Activated CD8-positive, alpha-beta memory T cell treated with anti-CD3 and anti-CD28 coated beads, Interleukin-2, amount 50 U/mL, for 1 hour (primary cell): ENCODE results near the gene MLLT3.
"Not testable (repeated sequence)": the region's sequence is repeated elsewhere in the genome, so short reads cannot be mapped to it uniquely, and the experiment has no call there.

Experiments
- DNase-seq: peaks from one replicate; pipeline ENCODE4 v3.0.0-alpha.2; 2020; ENCODE audit errors: extremely low read depth

MLLT3 gene

DNA sequence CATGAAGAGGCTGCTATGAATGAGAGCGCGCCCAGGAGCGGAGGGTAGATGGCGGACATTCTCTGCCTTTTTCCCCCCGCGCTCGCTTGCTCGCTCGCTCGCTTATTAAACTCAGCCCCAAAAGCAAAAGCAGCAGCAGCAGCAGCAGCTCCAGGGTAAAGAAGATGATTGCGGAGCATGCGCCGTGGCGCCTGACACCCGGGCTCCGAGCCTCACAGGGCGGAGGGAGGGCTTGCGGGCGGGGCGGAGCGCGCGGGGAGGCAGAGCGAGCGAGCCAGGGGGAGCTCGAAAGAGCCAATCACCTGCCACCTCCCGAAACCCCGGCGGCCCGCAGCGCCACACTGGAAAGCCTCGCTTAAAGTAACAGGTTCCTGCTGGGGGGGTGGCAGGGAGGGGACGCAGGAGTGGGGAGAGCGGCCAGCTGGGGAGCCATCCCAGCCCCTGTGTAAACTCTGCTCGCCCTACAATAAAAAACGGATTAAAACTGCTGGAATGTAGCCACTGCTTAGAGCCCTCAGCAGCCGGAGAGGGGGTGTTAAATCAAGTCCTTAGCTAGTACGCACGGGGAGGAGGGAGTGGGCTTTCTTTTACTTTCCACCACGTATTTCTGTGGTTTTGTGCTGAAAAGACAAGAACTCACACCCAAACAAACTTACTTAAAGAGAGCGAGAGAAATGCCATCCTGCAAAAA is at the start of gene MLLT3:
Gene MLLT3 (minus strand): TSS at position 170 of the 691 bp plus-strand sequence.
- peak; percentile 86 for DNase-seq

DNA sequence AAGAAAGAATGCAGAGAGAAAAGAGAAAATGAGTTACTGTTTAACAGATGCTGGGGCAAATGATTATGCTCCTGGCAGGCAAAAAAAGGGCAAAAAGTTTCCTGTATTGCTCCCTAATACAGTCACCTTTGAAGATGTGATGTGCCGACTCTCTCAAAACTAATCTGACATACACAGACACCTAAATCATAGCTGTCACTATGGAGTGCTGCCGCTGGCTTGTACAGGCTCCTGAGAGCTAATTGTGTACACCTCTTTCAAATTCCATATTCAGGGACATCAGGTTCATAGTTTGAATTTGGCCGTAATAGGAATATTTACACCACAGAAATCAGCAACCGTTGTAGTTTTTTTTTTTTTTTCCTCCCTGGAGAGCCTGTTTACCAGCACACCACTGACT is 49.3 kb upstream of the MLLT3 start:
- no peak for DNase-seq

DNA sequence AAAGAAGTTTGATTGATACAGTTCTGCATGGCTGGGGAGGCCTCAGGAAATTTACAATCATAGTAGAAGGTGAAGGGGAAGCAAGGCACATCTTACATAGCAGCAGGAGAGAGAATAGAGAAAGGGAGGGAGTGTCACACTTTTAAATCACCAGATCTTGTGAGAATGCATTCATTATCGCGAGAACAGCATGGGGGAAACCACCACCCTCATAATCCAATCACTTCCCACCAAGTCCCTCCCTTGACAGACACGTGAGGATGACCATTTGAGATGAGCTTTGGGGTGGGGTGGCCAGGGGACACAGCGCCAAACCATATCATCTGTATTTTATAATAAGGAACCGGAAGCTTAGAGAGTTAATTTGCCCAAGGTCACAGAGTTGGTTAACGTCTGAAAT is 48.1 kb upstream of the MLLT3 start:
- DNase-seq: no peak

DNA sequence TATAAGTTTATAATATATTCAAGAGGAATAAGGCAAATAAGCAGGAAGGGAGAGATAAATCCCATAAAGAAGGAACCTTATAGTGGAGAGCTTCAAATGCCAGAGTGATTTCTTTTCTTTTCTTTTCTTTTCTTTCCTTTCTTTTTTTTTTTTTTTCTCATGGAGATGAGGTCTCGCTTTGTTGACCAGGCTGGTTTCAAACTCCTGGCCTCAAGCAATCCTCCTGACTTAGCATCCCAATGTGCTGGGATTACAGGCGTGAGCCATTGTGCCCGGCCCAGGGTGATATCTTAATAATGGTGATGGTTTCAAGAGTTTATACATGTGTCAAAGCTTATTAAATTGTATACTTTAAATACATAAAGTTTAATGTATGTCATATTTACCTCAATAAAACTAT is 42.2 kb upstream of the MLLT3 start:
- DNase-seq: no peak

DNA sequence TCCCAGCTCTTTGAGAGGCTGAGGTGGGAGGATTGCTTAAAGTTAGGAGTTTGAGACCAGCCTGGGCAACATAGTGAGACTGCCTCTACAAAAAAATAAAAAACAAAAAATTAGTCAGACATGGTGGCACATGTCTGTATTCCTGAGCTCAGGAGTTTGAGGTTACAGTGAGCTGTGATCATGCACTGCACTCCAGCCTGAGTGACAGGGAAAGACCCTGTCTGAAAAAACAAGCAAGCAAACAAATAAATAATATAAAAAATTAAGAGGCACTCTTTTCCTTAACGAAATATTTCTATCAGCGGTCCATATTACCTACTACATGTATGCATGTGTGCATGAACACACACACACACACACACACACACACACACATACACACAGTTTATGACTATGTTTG is 40.8 kb upstream of the MLLT3 start:
- no peak for DNase-seq

DNA sequence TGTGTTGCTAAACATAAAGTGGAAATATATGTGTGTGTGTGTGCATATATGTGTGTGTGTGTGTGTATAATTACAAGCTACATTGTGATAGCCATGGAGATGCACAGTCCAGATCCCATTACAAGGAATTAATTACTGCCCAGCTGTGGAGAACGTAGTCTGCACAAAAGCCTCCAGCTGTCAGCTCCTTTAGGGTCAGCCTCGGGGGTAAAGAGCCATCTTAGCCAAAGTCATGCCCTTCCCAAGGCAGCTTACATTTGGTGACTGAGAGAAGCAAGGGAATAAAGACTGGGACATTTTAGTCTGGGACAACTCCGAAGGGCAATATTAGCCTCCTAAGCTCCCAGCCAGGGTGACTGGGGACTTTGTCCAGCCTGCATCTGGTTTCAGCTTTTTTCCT is 39.9 kb upstream of the MLLT3 start:
- no peak for DNase-seq

DNA sequence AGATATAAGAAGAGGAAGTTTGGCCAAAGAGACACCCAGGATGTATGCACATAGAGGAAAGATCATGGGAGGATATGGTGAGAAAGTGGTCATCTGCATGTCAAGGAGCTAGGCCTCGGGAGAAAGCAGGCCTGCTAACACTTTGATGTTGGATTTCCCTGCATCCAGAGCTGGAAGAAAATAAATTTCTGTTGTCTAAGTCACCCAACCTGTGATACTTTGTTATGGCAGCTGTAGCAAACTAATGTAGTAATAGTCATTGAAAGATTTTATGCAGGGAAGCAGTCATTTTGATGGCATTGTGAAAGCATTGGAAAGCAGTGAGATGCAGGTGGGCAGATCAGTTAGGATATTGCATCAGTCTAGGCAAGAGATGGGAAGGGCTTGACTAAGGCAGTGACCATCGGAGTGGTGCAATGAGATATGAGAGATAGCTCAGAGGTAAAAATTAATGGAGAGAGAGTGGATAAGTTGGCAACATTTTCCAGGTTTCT is 37.2 kb upstream of the MLLT3 start:
- DNase-seq: no peak

DNA sequence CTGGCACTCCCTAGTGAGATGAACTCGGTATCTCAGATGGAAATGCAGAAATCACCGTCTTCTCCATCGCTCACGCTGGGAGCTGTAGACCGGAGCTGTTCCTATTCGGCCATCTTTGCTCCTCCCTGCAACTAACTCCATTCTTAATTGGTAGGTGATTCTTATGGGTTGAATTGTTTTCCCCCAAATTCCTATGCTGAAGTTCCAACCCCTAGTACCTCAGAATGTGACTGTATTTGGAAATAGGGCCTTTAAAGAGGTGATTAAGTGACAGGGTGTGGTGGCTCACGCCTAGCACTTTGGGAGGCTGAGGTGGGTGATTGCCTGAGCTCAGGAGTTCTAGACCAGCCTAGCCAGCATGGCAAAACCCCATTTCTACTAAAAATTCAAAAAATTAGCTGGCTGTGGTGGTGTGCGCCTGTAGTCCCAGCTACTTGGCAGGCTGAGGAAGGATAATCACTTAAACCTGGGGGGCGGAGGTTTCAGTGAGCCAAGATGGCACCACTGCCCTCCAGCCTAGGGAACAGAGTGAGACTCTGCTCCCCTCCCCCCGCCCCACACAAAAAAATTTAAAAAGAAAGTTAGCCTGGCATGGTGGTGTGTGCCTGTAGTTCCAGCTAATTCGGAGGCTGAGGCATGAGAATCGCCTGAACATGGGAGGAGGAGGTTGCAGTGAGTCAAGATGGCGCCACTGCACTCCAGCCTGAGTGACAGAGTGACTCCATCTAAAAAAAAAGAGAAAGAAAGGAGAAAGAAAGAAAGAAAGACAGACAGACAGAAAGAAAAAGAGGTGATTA is 36.6 kb upstream of the MLLT3 start:
- no peak for DNase-seq

DNA sequence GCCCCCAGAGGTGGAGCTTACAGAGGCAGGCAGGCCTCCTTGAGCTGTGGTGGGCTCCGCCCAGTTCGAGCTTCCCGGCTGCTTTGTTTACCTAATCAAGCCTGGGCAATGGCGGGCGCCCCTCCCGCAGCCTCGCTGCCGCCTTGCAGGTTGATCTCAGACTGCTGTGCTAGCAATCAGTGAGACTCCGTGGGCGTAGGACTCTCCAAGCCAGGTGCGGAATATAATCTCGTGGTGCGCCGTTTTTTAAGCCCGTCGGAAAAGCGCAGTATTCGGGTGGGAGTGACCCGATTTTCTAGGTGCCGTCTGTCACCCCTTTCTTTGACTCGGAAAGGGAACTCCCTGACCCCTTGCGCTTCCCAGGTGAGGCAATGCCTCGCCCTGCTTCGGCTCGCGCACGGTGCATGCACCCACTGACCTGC is 36.0 kb upstream of the MLLT3 start:
- not testable (repeated sequence) for DNase-seq

DNA sequence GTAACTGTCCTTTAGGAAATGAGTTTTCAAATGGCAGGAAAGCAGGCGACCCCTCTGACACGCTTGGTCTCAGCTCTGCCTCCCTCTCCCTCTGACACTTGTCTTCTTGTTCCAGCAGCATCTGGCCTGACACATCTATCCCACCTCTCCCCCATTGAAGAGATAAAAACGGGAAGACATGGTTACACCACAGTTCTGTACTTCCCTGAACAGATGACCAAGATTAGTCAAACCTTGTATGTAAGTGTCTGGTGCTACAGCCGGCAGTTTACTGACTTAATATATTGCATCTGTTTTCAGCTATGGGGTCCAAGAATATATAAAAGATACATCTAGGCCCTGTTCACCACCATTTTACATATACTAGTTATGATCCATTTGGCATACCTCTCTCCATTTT is 29.6 kb upstream of the MLLT3 start:
- DNase-seq: no peak

DNA sequence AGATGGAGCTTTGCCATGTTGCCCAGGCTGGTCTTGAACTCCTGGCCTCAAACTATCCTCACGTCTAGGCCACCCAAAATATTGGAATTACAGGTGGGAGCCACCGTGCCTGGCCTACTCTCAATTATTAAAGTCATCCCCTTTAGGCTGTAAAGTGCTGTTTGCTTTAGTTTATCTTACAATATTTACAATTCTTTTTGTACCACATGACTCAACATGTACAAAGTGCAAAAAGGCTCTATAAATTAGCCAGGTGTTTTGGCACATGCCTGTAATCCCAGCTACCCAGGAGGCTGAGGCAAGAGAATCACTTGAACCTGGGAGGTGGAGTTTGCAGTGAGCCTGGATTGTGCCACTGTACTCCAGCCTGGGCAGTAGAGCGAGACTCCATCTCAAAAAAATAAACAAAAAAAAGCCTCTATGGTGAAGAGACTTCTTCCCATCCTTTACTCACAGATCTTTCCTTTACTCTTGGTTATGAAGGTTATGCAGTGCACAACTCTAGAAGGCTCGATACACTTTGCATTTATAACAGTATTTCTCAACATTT is 28.5 kb upstream of the MLLT3 start:
- DNase-seq: no peak

DNA sequence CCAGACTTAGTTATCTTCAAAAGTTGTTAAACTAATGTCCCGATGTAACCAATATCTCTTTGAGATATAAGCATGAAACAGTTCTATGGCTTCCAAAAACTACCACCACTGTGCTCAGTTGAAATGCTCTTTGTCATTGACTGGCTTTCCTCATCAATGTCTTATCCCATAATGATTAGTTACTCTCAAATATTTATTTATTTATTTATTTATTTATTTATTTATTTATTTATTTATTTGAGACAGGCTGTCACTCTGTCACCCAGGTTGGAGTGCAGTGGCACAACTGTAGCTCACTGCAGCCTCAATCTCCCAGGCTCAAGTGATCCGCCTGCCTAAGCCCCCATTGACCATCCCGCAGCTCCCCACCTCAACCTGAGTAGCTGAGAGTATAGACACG is 28.0 kb upstream of the MLLT3 start:
- no peak for DNase-seq

DNA sequence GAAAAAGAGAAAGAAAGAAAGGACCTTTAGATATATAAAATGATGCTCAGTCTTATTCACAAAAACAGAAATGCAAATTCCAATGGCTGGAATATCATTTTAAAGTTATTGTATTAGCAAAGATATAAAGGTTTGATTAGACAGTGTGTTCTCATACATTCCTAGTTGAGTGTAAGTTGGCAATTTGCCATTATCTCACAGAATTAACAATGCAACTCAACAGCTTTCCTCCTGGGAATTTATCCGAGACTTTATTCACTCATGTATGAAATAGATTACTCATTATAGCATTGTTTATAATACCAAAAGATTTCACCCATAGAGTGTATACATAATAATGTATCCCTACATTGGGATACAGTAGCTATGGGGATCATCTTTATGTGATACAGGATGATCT is 27.1 kb upstream of the MLLT3 start:
- no peak for DNase-seq

DNA sequence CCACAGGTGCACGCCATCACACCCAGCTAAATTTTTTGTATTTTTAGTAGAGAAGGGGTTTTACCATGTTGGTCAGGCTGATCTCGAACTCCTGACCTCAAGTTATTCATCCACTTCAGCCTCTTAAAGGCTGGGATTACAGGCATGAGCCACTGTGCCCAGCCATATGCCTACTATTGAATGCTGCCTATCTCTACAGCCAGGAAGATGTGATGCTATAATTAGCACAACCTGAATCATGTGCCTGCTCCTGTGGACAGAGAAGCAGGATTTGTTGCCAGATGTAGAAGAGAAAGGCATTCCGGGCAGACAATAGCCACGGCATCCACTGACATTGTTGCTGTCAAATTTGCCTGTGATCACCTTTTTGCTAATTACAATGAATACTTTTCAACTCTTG is 24.4 kb upstream of the MLLT3 start:
- DNase-seq: no peak

DNA sequence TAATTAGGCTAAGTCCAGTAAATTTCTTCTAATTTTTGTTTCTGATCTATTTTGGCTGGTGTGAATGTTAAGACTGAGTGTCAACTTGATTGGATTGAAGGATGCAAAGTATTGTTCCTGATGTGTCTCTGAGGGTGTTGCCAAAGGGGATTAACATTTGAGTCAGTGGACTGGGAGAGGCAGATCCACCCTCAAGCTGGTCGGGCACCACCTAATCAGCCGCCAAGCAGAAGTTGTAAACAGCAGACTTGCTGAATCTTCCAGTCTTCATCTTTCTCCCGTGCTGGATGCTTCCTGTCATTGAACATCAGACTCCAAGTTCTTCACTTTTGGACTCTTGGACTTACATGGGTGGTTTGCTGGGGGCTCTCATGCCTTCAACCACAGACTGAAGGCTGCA is 21.4 kb upstream of the MLLT3 start:
- no peak for DNase-seq

DNA sequence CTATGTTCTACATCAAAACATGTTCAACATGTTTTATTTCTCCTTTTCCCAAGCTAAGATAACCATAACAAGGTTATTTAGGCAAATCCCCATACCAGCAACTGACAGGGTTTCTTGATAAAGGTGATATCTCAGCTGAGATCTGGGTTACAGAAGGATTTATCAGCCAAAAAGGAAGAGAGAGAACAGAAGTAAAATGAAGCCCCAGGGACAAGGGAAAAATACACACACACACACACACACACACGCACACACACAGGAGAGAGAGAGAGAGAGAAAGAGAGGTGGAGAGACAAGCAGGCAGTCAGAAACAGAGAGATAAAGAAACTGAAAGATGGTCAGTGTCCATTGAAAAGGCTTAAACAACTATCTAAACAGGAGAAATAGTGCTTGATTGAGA is 19.7 kb upstream of the MLLT3 start:
- no peak for DNase-seq

DNA sequence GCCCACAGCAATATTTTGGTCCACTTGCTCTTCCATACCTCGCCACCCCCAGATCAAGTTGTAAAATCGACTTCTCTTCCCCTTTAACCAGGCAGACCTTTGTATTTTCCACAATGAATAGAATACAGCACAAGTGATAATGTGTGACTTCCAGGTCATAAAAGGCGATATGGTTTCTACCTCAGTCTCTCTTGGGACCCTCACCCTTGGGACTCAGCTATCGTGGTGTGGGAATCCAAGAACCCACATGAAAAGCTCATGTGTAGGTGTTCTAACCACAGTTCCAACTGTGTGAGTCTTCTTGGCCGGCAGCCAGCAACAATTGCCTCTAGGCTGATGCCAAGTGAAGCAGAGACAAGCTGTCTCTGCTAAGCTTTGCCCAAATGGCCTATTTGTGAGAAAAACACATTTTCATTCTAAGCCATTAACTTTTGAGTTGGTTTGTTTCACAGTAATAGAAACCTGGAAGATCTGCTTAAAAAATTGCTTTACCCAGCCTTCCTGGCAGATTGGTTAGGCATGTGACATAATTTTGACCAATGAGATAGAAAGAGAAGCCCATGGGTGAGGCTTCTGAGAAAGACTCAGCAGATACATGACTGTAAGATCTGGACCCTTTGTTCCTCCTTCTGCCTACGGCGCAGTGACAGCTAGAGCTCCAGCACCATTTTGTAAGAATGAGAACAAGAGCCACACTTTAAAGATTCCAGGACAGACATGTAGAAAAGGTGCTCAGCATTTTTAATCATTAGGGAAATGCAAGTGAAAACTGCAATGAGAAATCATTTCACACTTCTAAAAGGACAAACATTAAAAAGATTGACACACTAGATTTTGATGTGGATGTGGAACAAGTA is 18.3 kb upstream of the MLLT3 start:
- DNase-seq: peak; percentile 82

DNA sequence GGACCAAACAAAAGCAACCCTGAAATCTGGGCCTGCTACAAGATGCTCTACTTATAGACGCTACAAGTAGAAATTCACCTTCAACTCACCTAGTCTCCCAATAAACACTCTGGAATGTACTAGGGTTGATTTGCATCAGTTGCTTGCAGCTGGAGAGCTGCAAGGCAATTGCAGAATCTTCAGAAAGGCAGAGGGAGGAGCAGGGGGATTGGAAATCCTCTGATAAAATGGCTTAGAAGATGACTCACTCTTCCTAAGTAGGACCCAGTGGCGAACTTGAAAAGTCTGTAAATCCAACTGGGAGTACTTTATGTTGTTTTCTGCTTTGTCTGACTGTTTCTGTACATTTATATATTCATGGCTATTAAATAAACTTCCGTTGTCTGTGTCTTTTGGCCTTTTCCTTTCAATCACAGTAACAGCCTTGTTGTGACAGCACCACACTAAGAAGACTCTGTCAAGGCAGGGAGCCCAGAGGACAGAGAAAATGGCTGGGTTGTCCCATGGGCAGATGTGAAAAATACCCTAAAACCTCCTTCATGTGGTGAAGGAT is 14.7 kb upstream of the MLLT3 start:
- no peak for DNase-seq

DNA sequence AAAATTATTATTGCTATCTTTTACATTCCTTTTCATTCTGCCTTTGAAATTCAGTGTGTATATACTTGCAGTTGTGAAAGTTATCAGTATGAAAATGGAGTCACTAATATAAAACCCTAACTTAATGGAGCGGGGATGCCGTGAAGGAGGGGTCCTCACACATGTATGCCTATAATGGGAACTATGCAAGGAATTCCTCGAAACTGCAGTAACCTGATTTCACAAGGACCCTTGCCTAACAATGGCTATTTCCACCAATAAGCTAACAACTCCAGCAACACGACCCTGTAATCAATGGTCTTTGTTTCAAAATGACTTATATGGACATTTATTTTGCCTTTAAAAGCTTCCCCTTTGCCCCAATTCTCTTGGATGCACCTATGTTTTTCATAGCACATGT is 12.6 kb upstream of the MLLT3 start:
- DNase-seq: no peak

DNA sequence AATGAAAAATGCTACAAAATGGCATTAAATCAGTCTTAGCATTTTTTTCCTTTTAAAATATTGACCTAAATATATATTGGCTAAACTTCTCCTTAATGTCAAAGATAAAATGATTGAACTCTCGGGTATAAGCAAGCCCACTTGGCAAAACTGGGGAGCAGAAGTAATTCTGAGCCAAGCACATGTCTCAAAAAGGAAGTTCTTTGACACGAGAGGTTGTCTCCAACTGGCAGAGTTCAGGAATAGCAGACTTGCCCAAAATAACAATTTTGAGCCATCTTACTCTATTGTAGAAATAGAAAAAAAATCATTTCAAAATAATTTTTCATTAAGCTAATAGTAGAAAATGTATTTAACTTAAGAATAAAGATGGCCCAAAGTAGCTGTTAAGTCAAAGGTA is 10.4 kb upstream of the MLLT3 start:
- no peak for DNase-seq

DNA sequence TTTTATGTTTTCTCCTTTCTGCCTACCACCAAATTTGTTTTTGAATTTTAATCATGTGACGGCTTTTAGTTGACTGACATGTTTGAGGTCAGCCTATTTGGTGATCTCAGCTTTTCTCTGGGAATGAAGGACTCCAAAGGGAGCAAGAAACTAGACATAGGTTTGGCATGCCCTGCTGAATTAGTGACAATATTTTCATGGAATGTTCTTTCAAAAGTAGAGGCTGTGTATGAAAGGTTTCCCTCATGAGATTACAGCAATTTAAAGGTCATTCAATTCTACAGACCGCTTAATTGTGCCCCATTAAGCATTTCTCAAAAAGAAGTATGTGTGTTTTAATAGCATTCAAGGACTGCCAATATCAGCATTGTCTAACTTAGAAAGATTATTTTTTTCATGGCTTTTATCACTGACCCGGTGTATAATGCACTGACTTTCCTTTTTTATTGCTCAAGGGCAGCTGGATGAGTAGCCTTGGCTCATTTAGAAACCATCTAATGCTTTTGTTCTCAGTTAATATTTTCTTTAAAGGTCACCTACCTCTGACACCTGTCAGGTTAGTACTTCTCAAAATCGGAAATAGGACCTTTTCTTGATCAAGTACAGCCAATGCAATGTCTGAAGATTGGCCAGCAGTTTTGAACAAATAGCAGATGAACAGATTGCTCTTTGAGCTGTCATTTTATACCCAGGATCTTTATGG is 8.1 kb upstream of the MLLT3 start:
- no peak for DNase-seq
